HG02759 (cell line): ENCODE data around the gene VAT1.
"Not testable (repeated sequence)": the region's sequence is repeated elsewhere in the genome, so short reads cannot be mapped to it uniquely, and the experiment has no call there.

Experiments used
- ATAC-seq: cut with Tn5 transposase; IDR thresholded peaks from one replicate; pipeline ENCODE4 v1.9.1; 2021; ENCODE audit warnings: mild to moderate bottlenecking, moderate library complexity; ENCODE audit not compliant: unreplicated experiment

The VAT1 gene

GRCh38 chr17:43010667-43011308 lies 11.4 kb downstream of the VAT1 start:
- no peak for ATAC-seq

- ATAC-seq, result peak; percentile 85
Observed at GRCh38 chr17:43006639-43007551, 15.3 kb downstream of the VAT1 start, which contains the start of gene IFI35. TSS of gene IFI35 (plus strand) at chr17:43006784. CDS start at chr17:43006948, 164 bp downstream.

- no peak for ATAC-seq
Observed at GRCh38 chr17:43003542-43004172, 18.5 kb downstream of the VAT1 start.

GRCh38 chr17:43000894-43001293 lies 21.3 kb downstream of the VAT1 start:
- ATAC-seq, result not testable (repeated sequence)

- ATAC-seq, result no peak
Observed at GRCh38 chr17:42999003-42999525, 23.1 kb downstream of the VAT1 start.

- ATAC-seq, result peak; percentile 95
Observed at GRCh38 chr17:42997984-42998938, 23.9 kb downstream of the VAT1 start, which contains the start of gene RPL27. TSS of gene RPL27 (plus strand) at chr17:42998419. CDS start at chr17:42998751, 332 bp downstream.

- ATAC-seq, result no peak
Observed at GRCh38 chr17:42997390-42997983, 24.7 kb downstream of the VAT1 start.

- not testable (repeated sequence) for ATAC-seq
Observed at GRCh38 chr17:42993913-42994312, 28.3 kb downstream of the VAT1 start.

GRCh38 chr17:42992872-42993271 lies 29.3 kb downstream of the VAT1 start:
- ATAC-seq, result no peak

- ATAC-seq, result no peak
Observed at GRCh38 chr17:42991471-42991870, 30.7 kb downstream of the VAT1 start.

GRCh38 chr17:42989726-42990652 lies 32.2 kb downstream of the VAT1 start:
- no peak for ATAC-seq

- ATAC-seq, result no peak
Observed at GRCh38 chr17:42989141-42989540, 33.0 kb downstream of the VAT1 start.

- ATAC-seq, result peak; percentile 37
Observed at GRCh38 chr17:42985225-42985624, 37.0 kb downstream of the VAT1 start.

GRCh38 chr17:42982266-42982665 lies 39.9 kb downstream of the VAT1 start:
- no peak for ATAC-seq

GRCh38 chr17:42980766-42981397 lies 41.3 kb downstream of the VAT1 start:
- peak; percentile 59 for ATAC-seq

GRCh38 chr17:42980274-42980765 lies 41.9 kb downstream of the VAT1 start, which contains the start of gene RUNDC1:
TSS of gene RUNDC1 (plus strand) at chr17:42980565. CDS start at chr17:42980577, 12 bp downstream.
- peak; percentile 81 for ATAC-seq

GRCh38 chr17:42979511-42980273 lies 42.5 kb downstream of the VAT1 start, which contains the start of gene PTGES3L:
TSS of gene PTGES3L (minus strand) at chr17:42980080. CDS start at chr17:42980053, 27 bp downstream.
- ATAC-seq, result peak; percentile 34
